PC-9 (cell line): Measurements from ENCODE around the gene RPL13A.

Source experiments
- EZH2 ChIP-seq: fragments of 200-600 bp; sonication (generic); IDR thresholded peaks from 2 replicates; pipeline ENCODE4 v1.8.0; 2017; ENCODE audit warnings: antibody characterized with exemption, low read depth
- TF ChIP-seq, protein P1 (sequence below): fragments of 200-600 bp; sonication (generic); conservative IDR thresholded peaks from 2 replicates; pipeline ENCODE4 v1.6.1; 2017; ENCODE audit warnings: mixed run types, antibody characterized with exemption, mild to moderate bottlenecking, moderate library complexity

GRCh38 chr19:49499030-49499670 is 11.7 kb downstream of the RPL13A start:
- TF ChIP-seq, protein P1, sequence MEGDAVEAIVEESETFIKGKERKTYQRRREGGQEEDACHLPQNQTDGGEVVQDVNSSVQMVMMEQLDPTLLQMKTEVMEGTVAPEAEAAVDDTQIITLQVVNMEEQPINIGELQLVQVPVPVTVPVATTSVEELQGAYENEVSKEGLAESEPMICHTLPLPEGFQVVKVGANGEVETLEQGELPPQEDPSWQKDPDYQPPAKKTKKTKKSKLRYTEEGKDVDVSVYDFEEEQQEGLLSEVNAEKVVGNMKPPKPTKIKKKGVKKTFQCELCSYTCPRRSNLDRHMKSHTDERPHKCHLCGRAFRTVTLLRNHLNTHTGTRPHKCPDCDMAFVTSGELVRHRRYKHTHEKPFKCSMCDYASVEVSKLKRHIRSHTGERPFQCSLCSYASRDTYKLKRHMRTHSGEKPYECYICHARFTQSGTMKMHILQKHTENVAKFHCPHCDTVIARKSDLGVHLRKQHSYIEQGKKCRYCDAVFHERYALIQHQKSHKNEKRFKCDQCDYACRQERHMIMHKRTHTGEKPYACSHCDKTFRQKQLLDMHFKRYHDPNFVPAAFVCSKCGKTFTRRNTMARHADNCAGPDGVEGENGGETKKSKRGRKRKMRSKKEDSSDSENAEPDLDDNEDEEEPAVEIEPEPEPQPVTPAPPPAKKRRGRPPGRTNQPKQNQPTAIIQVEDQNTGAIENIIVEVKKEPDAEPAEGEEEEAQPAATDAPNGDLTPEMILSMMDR, result no peak
- no peak for TF ChIP-seq EZH2
